ENCODE results near the gene PRRC1.
A peak's percentile ranks its signal among the peaks of the same experiment; 100 is the strongest.
"Not testable (repeated sequence)": the region's sequence is repeated elsewhere in the genome, so short reads cannot be mapped to it uniquely, and the experiment has no call there.

The PRRC1 gene

DNA sequence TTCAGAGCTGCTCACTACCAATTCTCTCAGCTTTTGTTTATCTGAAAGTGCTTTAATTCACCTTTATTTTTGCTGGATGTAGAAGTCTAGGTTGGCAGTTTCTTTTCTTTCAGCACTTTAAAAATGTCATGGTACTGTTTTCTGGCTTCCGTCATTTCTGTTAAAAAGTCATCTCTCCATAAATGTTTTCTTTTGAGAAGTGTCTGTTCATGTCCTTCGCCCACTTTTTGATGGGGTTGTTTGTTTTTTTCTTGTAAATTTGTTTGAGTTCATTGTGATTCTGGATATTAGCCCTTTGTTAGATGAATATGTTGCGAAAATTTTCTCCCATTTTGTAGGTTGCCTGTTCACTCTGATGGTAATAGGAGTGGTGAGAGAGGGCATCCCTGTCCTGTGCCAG lies 23.1 kb downstream of the PRRC1 start:
- DNase-seq (ENCODE audit: insufficient read length, low spot score); FAIRE-seq: not testable (repeated sequence)

DNA sequence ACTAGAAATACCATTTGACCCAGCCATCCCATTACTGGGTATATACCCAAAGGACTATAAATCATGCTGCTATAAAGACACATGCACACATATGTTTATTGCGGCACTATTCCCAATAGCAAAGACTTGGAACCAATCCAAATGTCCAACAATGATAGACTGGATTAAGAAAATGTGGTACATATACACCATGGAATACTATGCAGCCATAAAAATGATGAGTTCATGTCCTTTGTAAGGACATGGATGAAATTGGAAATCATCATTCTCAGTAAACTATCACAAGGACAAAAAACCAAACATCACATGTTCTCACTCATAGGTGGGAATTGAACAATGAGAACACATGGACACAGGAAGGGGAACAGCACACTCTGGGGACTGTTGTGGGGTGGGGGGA lies 27.8 kb downstream of the PRRC1 start:
- not testable (repeated sequence) for FAIRE-seq; DNase-seq (ENCODE audit: insufficient read length, low spot score)

- FAIRE-seq (no peak), DNase-seq (ENCODE audit: insufficient read length, low spot score) (no peak)
Measured at GRCh38 chr5:127549551-127549950, 32.1 kb downstream of the PRRC1 start.

- no peak for DNase-seq (ENCODE audit: insufficient read length, low spot score)
- FAIRE-seq, result peak; percentile 56
Measured at GRCh38 chr5:127550652-127551409, 33.4 kb downstream of the PRRC1 start.

DNA sequence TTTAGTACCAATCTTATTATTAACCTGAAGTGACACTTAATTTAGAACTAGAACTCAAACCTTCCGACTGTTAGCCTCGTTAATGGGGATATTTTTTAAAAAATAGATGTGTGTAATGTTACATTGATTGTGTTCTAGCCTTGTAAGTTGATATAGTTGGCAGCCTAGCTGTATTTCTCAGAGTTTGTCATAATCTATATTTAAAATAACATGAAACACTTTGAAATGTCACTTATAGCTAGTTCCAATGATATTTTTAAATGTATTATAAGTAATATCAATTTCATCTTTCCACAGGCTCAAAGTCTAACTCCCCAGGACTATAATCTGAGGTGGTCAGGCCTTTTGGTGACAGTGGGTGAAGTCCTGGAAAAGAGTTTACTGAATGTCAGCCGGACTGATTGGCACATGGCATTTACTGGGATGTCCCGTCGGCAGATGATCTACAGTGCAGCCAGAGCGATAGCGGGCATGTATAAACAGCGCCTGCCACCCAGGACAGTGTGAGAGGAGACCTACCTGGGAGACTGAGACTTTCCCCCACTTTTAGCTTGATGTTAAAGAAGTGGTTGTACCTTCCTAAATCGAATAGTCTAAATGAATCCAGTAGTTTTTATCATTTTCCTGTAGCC lies 34.1 kb downstream of the PRRC1 start:
- no peak for DNase-seq (ENCODE audit: insufficient read length, low spot score)
- no peak for FAIRE-seq

DNA sequence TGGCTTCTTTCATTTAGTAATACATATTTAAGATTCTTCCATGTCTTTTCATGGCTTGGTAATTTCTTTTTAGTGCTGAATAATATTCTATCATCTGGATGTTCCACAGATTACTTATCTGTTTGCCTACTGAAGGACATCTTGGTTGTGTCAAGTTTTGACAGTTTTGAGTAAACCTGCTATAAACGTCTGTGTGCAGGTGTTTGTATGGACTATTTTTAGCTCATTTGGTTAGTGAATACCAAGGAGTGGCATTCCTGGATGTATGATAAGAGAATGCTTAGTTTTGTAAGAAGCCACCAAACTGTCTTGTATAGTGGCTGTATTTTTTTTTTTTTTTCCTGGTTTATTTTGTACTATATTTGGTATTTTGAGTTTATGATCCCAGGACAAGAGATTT lies 38.4 kb downstream of the PRRC1 start:
- FAIRE-seq, result no peak

DNA sequence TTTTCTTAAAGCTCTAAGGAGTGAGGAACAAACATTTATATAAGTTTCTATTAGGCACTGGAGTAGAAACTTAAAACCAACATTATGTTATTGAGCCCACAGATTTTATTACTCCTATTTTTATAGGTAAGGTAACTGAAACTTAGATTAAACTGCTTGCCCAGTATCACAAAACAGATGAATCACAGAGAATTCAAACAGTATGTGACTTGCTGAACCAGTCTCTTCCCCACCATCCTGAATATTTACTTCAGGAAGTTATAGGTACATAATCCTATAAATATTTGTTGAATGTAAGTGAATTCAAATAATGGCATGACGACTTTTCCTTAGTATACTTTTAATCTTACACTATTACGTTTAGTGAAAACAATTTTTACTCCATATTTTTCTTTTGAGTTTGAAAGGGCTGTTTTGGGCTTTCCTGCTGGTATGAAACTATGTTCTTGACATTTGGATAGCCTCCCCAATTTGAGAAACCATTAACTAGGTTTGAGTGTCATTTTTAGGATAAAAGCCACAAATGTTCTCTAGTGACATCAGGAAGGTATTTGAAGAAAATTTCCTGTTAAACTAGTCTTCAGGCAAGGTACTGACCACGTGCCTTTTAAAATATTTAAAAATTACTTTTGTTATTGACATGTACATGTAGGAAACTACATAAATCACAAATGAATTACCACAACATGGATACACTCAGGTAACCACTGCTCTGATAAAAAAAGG lies 39.3 kb downstream of the PRRC1 start:
- FAIRE-seq, result no peak
- DNase-seq (ENCODE audit: insufficient read length, low spot score), result no peak

More for the DNA sequence above, 38.4 kb downstream of the PRRC1 start:
- DNase-seq (ENCODE audit: insufficient read length, low spot score), result no peak

DNA sequence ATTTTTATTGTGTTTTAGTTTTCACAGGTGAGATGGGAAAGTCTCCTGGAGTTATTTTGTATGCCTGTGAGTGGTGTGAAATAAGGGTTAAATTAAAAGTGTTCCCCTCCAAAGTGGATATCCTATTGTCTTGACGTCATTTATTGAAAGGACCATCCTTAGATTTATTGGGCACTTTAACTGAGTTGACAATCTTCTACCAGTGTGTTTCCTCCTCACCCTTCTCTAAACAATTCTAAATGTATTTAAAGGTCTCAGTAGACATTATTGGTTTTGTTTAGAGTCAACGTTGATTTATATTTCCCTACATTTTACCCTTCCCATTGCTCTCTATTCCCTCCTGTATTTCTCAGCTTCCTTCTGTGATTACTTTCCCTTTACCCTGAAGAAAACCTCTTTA lies 40.8 kb downstream of the PRRC1 start:
- FAIRE-seq (no peak), DNase-seq (ENCODE audit: insufficient read length, low spot score) (no peak)

GRCh38 chr5:127561254-127561653 lies 43.8 kb downstream of the PRRC1 start:
- FAIRE-seq (no peak), DNase-seq (ENCODE audit: insufficient read length, low spot score) (no peak)

DNA sequence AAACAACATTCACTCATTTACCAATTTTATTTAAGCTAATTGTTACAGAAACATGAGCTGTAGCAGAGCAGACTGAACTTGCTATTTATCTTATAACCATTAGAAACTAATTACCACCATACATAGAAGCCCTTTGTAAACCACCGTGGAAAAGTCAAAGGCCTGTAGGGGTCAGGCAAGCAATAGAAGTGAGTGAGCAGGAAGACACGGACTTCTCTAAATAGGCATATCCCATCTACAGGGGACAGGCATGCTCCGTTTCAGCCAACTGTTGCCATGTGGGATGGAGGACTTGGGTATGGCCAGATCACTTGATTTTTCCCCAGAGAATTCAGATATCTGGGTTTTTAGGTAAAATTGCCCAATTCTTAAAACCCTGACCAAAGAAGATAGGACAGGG lies 44.8 kb downstream of the PRRC1 start:
- peak; percentile 88 for FAIRE-seq
- DNase-seq (ENCODE audit: insufficient read length, low spot score), result no peak

DNA sequence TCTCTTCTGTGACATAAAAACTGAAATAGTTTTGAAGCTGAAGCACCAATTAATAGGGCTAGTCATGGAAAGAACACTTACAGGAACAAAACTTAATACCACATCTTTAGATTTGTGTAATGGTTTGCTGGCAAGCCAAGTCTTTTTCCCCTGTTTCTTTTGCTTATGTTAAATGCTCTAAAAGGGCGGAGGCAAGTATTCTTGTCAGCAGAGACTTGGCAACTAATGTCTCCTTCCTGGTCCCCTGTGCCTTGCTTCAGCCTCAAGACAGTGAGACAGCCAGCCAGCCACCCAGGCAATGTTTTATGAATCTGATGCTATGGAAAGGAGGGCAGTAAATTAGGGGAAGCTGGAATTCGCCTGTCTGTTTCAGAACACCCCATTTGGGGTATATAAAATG lies 45.7 kb downstream of the PRRC1 start:
- DNase-seq (ENCODE audit: insufficient read length, low spot score), result no peak
- FAIRE-seq, result no peak

DNA sequence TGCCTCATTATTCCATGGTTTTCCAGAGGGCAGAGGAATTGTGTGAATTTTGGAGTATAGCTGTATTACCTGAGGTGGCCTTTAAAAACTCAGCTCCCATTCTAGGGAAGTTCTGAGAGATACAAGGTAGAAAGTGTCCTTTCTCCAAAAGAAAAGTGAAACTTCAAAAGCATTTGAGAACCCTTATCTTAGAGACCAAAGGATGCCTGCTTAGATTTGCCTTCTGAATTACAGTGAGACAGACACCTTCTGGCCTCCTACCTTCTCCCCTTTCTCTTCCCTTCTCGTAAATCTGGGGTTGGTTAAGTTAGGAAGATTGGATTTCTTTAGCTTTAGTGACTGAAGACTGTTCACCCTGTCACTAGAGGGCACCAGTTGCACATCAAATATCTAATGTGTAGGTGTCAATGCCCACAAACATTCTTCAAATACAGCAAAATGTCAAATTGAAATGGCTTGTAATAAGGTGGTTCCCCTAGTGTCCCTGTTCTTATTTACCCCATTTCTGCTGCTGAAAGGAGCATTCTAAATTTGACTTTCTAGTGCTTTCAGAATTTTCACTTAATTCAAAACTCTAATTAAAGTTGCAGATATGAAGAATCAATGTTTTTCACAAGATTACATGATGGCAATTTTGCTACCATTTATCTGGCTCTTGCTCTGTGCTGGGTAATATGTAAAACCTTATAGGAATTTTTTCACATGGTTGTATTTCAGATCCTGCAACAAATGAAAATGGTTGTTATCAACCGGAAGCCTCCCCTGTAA lies 46.7 kb downstream of the PRRC1 start:
- FAIRE-seq, result peak; percentile 99
- DNase-seq (ENCODE audit: insufficient read length, low spot score), result no peak

DNA sequence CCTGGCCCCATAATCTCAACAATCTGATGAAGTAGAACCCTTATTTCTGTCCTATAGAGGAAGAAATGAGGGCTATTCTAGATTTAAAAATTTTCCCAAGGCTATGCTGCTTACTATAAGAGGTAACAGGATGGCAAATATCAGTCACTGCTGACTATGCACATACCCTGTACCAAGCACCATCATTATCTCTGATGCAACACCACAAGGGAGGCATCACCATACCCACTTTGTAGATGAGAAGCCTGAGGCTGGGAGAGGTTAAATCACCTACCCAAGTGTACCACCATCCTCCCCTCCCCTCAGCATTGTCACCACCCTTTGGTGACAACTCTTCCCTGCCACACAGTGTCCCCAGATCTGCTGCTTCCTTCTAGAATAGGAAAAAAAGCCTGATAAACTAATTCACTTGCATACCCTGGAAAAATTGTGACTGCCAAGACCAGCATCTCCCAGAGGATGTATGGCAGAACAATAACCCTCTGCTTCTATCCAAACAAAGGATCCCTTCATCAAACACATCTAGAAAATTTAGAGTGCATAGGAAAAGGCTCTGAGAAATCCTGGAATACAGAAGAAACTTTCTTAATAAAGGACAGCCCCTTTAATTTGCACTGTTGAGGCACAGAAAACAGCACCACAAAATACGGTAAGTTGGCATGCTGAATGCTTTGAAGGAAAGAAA lies 48.3 kb downstream of the PRRC1 start:
- DNase-seq (ENCODE audit: insufficient read length, low spot score) (no peak), FAIRE-seq (peak; percentile 71)

DNA sequence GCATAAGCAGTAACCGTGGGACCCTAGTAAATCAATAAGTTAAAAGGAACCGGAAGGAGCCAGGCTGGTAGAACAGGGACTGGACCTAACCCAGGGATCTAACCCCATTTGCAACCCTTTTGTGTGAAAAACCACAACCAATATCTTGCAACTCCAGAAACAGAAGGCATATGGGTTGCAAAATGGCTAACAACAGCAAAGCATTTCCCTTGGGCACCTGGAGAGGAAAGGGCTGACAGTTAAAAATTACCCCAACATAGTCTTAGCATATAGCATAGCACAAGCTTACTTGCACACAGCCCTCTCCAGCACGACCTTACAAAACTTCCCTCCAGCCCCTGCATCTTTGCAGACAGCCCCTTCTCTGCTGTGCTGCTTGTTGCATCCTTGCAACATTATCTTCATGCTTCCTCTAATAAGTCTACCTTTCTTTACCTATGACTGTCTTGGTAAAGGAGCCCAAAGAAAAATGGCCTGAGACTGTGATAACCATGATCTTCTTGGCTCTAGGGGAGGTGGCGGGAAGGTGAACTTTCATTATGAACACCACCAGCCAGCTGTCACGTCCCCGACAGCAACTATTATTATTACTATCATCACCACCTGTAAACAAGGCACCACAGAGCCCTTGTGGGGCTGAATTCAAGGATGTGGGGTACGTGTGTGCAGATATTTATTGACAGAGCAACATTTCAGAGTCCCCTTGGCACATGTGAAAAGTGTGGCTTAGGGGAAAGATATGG lies 49.8 kb downstream of the PRRC1 start:
- DNase-seq (ENCODE audit: insufficient read length, low spot score), result peak; percentile 67
- peak; percentile 99 for FAIRE-seq

DNA sequence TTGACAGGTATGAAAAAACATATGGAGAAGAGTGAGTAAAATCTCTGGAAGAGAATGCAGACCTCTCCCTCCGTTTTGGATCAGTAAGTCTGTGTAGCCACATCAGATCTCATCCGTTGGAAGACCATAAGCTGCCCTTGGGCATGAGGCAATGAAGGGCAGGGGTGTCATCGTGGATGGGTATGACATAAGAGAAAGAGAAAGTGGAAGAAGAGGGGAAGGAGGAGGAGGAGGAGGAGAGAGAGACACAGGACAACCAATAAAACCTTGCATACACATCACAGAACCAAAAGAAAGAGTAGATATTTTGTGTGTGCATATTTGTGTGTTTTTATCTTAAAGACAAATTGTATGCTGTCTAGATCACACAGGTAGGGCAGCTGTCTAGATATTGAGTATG lies 50.7 kb downstream of the PRRC1 start:
- FAIRE-seq, result no peak

GRCh38 chr5:127569471-127569870 lies 52.0 kb downstream of the PRRC1 start:
- FAIRE-seq; DNase-seq (ENCODE audit: insufficient read length, low spot score): not testable (repeated sequence)

More for the DNA sequence above, 50.7 kb downstream of the PRRC1 start:
- no peak for DNase-seq (ENCODE audit: insufficient read length, low spot score)

DNA sequence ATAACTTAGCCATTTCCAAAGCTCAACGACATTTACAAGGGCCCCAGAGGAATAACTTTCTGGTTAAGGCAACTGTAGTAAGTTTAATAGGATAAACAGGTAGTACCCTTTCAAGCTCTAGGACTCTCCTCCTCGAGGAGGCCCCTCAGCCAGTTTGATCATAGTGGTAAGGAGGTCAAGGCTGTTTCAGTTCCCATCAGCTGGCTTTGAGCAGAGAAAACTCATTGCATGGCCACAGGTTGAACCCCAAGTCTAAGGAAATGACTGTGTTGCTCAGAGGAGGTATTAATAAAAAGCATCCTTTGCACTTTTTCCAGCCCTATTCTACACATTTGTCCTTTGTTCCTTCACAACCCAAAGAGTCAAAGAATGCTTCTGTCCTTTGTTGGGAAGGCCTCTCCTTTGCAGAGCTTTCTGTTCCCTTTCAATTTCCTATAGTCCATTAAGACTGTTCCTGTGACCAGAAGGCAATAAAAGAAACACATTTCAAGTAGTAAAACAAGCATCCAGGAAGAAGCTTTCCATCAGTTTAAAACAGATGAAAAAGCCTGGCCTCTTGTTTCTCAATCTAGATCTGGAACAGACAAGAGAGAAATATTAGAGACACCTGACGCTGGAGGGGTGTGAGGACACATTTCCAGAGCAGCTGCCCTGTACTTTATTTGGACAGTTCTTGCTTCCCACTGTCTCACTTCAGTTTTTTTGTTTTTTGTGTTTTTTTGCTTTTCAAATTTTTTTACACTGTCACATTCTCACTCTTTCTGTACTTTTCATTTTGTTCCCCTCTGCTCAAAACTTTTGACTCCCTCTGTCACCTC lies 54.1 kb downstream of the PRRC1 start:
- FAIRE-seq, result peak; percentile 99
- DNase-seq (ENCODE audit: insufficient read length, low spot score), result peak; percentile 65

GRCh38 chr5:127572930-127573329 lies 55.5 kb downstream of the PRRC1 start:
- FAIRE-seq (peak; percentile 87), DNase-seq (ENCODE audit: insufficient read length, low spot score) (no peak)
